Measurements from ENCODE around the gene GPR17.

Gene GPR17

DNA sequence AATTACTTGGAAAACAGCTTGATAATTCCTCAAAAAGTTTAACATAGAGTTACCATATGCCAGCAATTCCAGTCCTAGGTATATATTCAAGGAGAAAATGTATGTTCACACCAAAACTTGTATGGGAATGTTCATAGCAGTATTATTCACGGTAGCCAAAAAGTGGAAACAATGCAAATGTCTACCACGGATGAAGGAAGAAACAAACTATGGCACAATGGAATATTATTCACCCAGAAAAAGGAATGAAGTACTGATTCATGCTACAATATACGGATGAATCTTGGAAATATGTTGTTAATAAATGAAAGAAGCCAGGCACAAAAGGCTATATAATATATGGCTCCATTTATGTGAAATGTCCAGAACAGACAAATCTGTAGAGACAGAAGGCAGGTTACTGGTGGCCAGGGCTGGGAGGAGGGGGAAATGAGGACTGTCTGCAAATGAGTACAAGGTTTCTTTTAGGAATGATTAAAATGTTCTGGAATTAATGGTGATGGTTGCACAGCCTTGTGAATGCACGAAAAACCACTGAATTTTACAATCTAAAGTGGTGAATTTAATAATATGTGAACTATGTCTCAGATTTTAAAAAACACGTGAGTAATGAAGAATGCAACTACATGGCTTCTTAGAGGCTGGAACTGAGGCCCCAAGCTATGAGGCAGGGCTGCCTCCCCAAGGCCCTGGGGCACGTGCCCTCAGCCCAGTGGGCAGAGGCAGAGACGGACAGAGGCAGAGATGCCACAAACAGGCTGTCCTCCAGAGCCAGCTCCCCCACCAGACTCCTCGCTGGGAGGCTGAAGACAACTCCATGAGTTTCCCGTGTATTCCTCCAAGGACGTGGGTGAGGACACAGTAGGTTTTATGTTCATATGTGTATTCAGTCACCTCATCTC lies 24.4 kb downstream of the GPR17 start:
- Histone ChIP-seq H3K36me3 (ENCODE audit: control insufficient read depth, insufficient read depth, low read length) (no peaks in the 10 kb centered on the region), H3K9ac (ENCODE audit: low read length) (no peak overlapping the region), H3K9me3 (ENCODE audit: control insufficient read depth, insufficient read depth, low read depth, low read length) (no peaks in the 10 kb centered on the region), H3K4me3 (ENCODE audit: low read depth, low read length) (no peak overlapping the region), H3K27ac (ENCODE audit: low read depth, low read length) (no peak overlapping the region), H3K27me3 (ENCODE audit: control insufficient read depth, insufficient read depth, low read length) (peaks cover 58% of the 10 kb centered on the region), H3K4me1 (ENCODE audit: control insufficient read depth, insufficient read depth, low read length) (peaks cover 5% of the 10 kb centered on the region; the same call in 1 of the 2 replicates)

GRCh38 chr2:127670957-127671290 lies 25.0 kb downstream of the GPR17 start:
- no peak overlapping the region for H3K4me3 ChIP-seq (ENCODE audit: low read depth, low read length)
- no peaks in the 10 kb centered on the region for H3K9me3 ChIP-seq (ENCODE audit: control insufficient read depth, insufficient read depth, low read depth, low read length)
- no peaks in the 10 kb centered on the region for H3K36me3 ChIP-seq (ENCODE audit: control insufficient read depth, insufficient read depth, low read length)
- peaks cover 6% of the 10 kb centered on the region; the same call in 1 of the 2 replicates for H3K4me1 ChIP-seq (ENCODE audit: control insufficient read depth, insufficient read depth, low read length)
- peaks cover 57% of the 10 kb centered on the region for H3K27me3 ChIP-seq (ENCODE audit: control insufficient read depth, insufficient read depth, low read length)
- H3K27ac ChIP-seq (ENCODE audit: low read depth, low read length): no peak overlapping the region
- no peak overlapping the region for H3K9ac ChIP-seq (ENCODE audit: low read length)

DNA sequence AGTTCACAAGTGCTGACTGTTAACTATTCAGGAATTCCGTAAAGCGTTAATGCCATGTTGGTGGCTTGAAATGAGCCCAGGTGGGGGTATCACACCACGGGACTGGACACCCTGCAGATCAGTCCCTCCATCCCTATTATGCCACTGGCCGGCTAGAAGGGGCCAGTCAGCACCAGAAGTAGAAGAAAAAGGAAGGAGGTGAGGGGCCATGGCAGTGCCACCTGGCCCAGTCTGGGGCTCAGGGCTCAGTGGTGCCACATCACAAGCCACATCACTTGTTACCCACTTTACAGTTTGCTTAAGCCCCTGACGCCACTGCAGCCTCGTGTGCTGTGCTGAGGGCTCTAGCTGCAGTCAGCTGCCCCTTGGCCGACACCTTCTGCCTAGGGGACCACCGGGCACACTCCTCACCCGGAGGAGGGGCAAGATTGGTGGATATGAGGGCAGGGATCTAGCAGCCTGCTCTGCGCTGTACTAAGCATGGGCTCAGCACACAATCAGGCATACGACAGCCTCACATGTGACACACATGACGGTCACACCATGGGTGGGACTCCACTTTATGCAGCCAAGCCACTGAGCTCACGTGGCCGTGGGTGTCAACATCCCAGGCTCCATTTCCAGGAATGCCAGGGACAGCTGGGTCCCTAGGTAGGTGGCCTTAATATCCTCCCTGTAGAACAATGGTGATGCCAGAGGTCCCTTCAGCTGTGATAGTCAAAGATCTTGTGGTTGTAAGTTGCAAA lies 25.8 kb downstream of the GPR17 start:
- H3K9me3 ChIP-seq (ENCODE audit: control insufficient read depth, insufficient read depth, low read depth, low read length): no peaks in the 10 kb centered on the region
- H3K27ac ChIP-seq (ENCODE audit: low read depth, low read length): no peak overlapping the region
- no peak overlapping the region for H3K9ac ChIP-seq (ENCODE audit: low read length)
- no peak overlapping the region for H3K4me3 ChIP-seq (ENCODE audit: low read depth, low read length)
- peaks cover 9% of the 10 kb centered on the region; the same call in 1 of the 2 replicates for H3K4me1 ChIP-seq (ENCODE audit: control insufficient read depth, insufficient read depth, low read length)
- H3K36me3 ChIP-seq (ENCODE audit: control insufficient read depth, insufficient read depth, low read length): no peaks in the 10 kb centered on the region
- peaks cover 57% of the 10 kb centered on the region for H3K27me3 ChIP-seq (ENCODE audit: control insufficient read depth, insufficient read depth, low read length)

DNA sequence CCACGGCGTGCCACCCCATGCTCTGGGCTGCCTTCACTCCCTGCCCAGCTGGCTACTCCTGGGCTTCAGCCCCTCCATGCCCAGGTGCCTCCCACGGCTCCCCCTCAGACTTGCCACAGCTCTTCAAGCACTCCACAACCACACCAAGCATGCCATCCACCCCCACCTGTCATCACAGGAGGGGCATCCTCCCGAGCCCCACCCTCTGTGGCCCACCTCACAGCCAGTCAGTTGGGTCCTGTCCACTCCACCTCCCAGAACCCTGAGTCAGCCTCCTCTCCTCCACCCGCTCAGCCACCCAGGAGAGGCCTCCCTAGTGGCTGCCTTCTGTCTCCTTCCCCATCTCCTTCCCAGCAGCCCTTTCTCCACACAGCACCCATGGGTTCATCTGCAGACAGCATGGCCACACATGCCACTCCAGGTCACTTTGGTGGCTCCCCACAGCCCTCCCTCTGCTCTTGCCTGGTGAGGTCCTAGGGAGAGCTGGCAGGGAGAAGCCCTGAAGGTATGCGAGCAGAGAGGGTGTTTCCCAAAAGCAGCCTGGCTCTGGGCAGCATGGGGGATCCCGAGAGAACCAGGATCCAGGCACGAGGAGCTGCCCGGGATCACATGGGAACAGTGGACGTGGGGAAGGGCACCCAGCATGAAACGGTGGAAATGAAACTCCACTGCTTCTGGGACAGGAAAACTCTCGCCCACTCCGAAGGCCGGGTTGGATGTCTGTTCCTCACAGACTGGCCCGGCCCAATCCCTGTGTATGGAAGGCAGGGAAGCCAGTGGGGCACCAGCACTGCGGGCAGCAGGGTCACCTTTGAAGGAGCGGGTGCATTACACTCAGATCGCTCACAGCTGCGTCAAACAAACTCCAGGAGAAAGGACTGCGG lies 26.6 kb downstream of the GPR17 start:
- Histone ChIP-seq H3K9me3 (ENCODE audit: control insufficient read depth, insufficient read depth, low read depth, low read length) (no peaks in the 10 kb centered on the region), H3K4me3 (ENCODE audit: low read depth, low read length) (no peak overlapping the region), H3K27me3 (ENCODE audit: control insufficient read depth, insufficient read depth, low read length) (peaks cover 64% of the 10 kb centered on the region), H3K27ac (ENCODE audit: low read depth, low read length) (no peak overlapping the region), H3K4me1 (ENCODE audit: control insufficient read depth, insufficient read depth, low read length) (peaks cover 9% of the 10 kb centered on the region; the same call in 1 of the 2 replicates), H3K36me3 (ENCODE audit: control insufficient read depth, insufficient read depth, low read length) (no peaks in the 10 kb centered on the region), H3K9ac (ENCODE audit: low read length) (no peak overlapping the region)

- Histone ChIP-seq H3K4me3 (ENCODE audit: low read depth, low read length) (no peak overlapping the region), H3K9me3 (ENCODE audit: control insufficient read depth, insufficient read depth, low read depth, low read length) (no peaks in the 10 kb centered on the region), H3K4me1 (ENCODE audit: control insufficient read depth, insufficient read depth, low read length) (peaks cover 9% of the 10 kb centered on the region; the same call in 1 of the 2 replicates), H3K27ac (ENCODE audit: low read depth, low read length) (no peak overlapping the region), H3K36me3 (ENCODE audit: control insufficient read depth, insufficient read depth, low read length) (no peaks in the 10 kb centered on the region), H3K9ac (ENCODE audit: low read length) (no peak overlapping the region), H3K27me3 (ENCODE audit: control insufficient read depth, insufficient read depth, low read length) (peaks cover 73% of the 10 kb centered on the region)
Measured at GRCh38 chr2:127673291-127674069, 27.5 kb downstream of the GPR17 start.

GRCh38 chr2:127674241-127675209 lies 28.6 kb downstream of the GPR17 start:
- H3K27me3 ChIP-seq (ENCODE audit: control insufficient read depth, insufficient read depth, low read length): peaks cover 83% of the 10 kb centered on the region
- peak overlapping the region; percentile 66 for H3K4me3 ChIP-seq (ENCODE audit: low read depth, low read length)
- peaks cover 9% of the 10 kb centered on the region; the same call in 1 of the 2 replicates for H3K4me1 ChIP-seq (ENCODE audit: control insufficient read depth, insufficient read depth, low read length)
- H3K9me3 ChIP-seq (ENCODE audit: control insufficient read depth, insufficient read depth, low read depth, low read length): no peaks in the 10 kb centered on the region
- no peak overlapping the region for H3K27ac ChIP-seq (ENCODE audit: low read depth, low read length)
- no peaks in the 10 kb centered on the region for H3K36me3 ChIP-seq (ENCODE audit: control insufficient read depth, insufficient read depth, low read length)
- H3K9ac ChIP-seq (ENCODE audit: low read length): peak overlapping the region; percentile 51

- H3K9me3 ChIP-seq (ENCODE audit: control insufficient read depth, insufficient read depth, low read depth, low read length): no peaks in the 10 kb centered on the region
- H3K9ac ChIP-seq (ENCODE audit: low read length): peak within 1 kb of the TSS; percentile 51
- H3K27ac ChIP-seq (ENCODE audit: low read depth, low read length): no peak within 1 kb of the TSS
- peaks cover 85% of the 10 kb centered on the region for H3K27me3 ChIP-seq (ENCODE audit: control insufficient read depth, insufficient read depth, low read length)
- peaks cover 9% of the 10 kb centered on the region; the same call in 1 of the 2 replicates for H3K4me1 ChIP-seq (ENCODE audit: control insufficient read depth, insufficient read depth, low read length)
- H3K36me3 ChIP-seq (ENCODE audit: control insufficient read depth, insufficient read depth, low read length): no peaks in the 10 kb centered on the region
- H3K4me3 ChIP-seq (ENCODE audit: low read depth, low read length): peak within 1 kb of the TSS; percentile 77
Measured at GRCh38 chr2:127675331-127676261, 29.6 kb downstream of the GPR17 start, which contains the start of gene LIMS2. TSS of gene LIMS2 (minus strand) at chr2:127675530. CDS start at chr2:127675024, 506 bp downstream.

- Histone ChIP-seq H3K9me3 (ENCODE audit: control insufficient read depth, insufficient read depth, low read depth, low read length) (no peaks in the 10 kb centered on the region), H3K4me1 (ENCODE audit: control insufficient read depth, insufficient read depth, low read length) (peaks cover 9% of the 10 kb centered on the region; the same call in 1 of the 2 replicates), H3K27me3 (ENCODE audit: control insufficient read depth, insufficient read depth, low read length) (peaks cover 75% of the 10 kb centered on the region), H3K36me3 (ENCODE audit: control insufficient read depth, insufficient read depth, low read length) (no peaks in the 10 kb centered on the region), H3K27ac (ENCODE audit: low read depth, low read length) (no peak overlapping the region), H3K4me3 (ENCODE audit: low read depth, low read length) (no peak overlapping the region), H3K9ac (ENCODE audit: low read length) (no peak overlapping the region)
Measured at GRCh38 chr2:127676906-127677305, 31.0 kb downstream of the GPR17 start.

- Histone ChIP-seq H3K27me3 (ENCODE audit: control insufficient read depth, insufficient read depth, low read length) (peaks cover 58% of the 10 kb centered on the region), H3K27ac (ENCODE audit: low read depth, low read length) (no peak overlapping the region), H3K4me1 (ENCODE audit: control insufficient read depth, insufficient read depth, low read length) (peaks cover 9% of the 10 kb centered on the region; the same call in 1 of the 2 replicates), H3K9me3 (ENCODE audit: control insufficient read depth, insufficient read depth, low read depth, low read length) (no peaks in the 10 kb centered on the region), H3K4me3 (ENCODE audit: low read depth, low read length) (no peak overlapping the region), H3K9ac (ENCODE audit: low read length) (no peak overlapping the region), H3K36me3 (ENCODE audit: control insufficient read depth, insufficient read depth, low read length) (no peaks in the 10 kb centered on the region)
Measured at GRCh38 chr2:127678531-127678930, 32.6 kb downstream of the GPR17 start.

Data from HUES6 (cell line).